Activated naive CD4-positive, alpha-beta T cell treated with anti-CD3 and anti-CD28 coated beads, Interleukin-2, amount 50 U/mL, for 24 hours (primary cell): ENCODE results near the gene ACOX1.
A peak's percentile ranks its signal among the peaks of the same experiment; 100 is the strongest.

Source experiments
- H3K27ac Mint-ChIP-seq: one replicate; pipeline ENCODE4 v1.8.0; 2021; ENCODE audit warnings: mild to moderate bottlenecking, mixed read lengths
- H3K27me3 Mint-ChIP-seq: one replicate; pipeline ENCODE4 v1.8.0; 2021; ENCODE audit warnings: mixed read lengths
- H3K36me3 Mint-ChIP-seq: one replicate; pipeline ENCODE4 v1.8.0; 2021; ENCODE audit warnings: mixed read lengths
- H3K4me1 Mint-ChIP-seq: one replicate; pipeline ENCODE4 v1.8.0; 2021; ENCODE audit warnings: mixed read lengths
- H3K4me3 Mint-ChIP-seq: one replicate; pipeline ENCODE4 v1.8.0; 2021; ENCODE audit warnings: mild to moderate bottlenecking, mixed read lengths
- H3K9me3 Mint-ChIP-seq: one replicate; pipeline ENCODE4 v1.8.0; 2021; ENCODE audit warnings: mixed read lengths

The ACOX1 gene

DNA sequence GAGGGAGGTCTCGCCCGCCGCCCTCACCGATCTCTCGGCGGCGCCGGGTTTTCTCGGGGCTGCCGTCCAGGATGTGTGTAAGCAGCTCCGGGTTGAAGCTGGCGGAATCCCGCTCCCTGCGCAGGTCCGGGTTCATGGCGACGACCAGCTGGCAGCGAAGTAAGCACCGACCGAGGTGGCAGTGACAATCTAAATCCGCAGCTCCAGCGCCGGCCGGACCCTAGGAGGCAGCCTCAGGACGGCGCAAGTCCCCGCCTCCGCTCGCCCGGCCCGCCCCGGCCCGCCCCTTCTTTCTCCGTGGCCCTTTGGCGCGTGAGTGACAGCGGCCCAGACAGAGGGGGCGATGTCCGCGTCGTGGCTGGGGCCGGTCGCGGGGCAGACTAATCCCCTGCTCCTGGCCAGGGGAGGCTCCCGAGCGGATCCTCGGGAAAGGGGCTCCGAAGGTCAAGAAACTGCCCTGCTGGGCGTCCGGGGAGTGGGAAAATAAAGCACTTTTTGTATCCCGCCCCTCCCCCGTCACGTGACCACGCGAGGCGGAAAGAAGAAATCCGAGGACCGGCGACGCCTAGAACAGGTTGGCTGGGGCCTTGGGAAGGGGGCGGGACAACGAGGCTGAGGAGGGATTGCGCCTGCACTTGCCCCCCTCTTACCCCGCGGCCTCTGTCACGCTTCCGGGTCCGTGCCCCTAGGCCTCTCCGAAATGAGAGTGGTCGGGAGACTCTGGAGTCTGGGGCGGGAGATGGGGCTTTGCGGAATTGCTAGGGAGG, at the start of gene ACOX1, which contains the start of gene TEN1:
Gene ACOX1 (minus strand): TSS at position 229 of the 767 bp plus-strand sequence. CDS start 93 bp downstream, at position 136.
Gene TEN1 (plus strand): TSS at position 303 of the 767 bp plus-strand sequence. CDS start 6,953 bp downstream, outside the sequence.
- H3K9me3 Mint-ChIP-seq, result no peaks in the 10 kb centered on the region
- peaks cover 42% of the 10 kb centered on the region for H3K4me1 Mint-ChIP-seq
- H3K4me3 Mint-ChIP-seq, result peak within 1 kb of the TSS; percentile 99
- H3K27ac Mint-ChIP-seq, result peak within 1 kb of the TSS; percentile 100
- H3K27me3 Mint-ChIP-seq, result no peaks in the 10 kb centered on the region
- peaks cover 4% of the 10 kb centered on the region for H3K36me3 Mint-ChIP-seq

DNA sequence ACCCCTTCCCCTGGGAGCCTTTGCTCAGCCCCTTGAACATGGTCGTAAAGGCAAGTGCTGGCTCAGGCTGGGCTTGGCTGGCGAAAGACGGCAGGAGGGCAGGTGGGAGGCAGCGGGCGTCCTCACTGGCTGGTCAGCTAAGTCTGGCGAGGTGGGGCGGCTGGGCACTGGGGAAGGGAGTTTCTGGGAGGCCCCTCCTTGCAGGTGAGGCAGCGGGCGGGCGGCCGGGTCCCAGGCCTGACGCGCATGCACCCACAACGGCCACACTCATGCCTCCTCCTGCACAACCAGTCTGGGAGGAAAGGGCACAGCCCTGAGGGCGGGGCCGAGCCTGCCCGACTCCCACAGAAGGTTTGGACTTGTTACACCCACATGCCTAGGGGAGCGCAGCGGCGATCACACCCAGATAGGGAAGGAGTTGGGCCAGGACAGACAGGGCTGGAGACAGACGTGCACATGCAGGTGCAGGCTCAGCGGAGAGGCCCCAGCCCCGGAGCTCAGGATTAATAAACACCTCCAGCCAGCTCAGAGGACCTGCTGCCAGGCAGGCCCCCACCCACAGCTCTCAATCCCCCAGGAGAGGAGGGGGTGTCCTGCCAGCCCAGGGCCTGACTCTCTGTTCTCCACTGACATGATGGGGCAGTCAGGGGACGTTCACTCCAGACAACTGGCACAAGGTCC, 48.3 kb upstream of the ACOX1 start, which contains the start of gene EVPL:
Gene EVPL (minus strand): TSS at position 148 of the 681 bp plus-strand sequence. CDS start 108 bp downstream, at position 40.
- Mint-ChIP-seq H3K4me1 (peaks cover 17% of the 10 kb centered on the region), H3K36me3 (no peaks in the 10 kb centered on the region), H3K27ac (no peak within 1 kb of the TSS), H3K9me3 (no peaks in the 10 kb centered on the region), H3K4me3 (no peak within 1 kb of the TSS), H3K27me3 (no peaks in the 10 kb centered on the region)

DNA sequence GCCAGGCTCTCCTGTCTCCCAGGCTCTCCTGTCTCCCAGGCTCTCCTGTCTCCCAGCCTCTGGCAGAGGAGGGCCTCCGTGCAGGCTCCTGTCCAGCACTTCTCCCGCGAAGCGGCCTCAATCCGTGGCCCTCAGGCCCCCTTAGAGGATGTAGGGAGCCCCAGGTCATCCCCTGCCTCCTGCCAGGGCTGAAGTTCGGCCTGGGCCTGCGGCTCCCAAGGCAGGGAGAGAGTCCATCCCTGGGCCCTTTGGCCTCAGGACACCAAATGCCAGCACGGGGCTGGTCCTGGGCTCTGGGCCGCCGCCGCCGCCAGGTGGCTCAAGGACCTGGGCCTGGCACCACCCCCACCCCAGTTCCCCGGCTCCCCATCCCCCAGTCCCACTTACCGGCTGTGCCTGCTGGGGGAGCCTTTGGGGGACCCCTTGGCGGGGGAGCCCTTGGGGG, 47.8 kb upstream of the ACOX1 start:
- H3K36me3 Mint-ChIP-seq, result no peaks in the 10 kb centered on the region
- peaks cover 17% of the 10 kb centered on the region for H3K4me1 Mint-ChIP-seq
- no peak overlapping the region for H3K4me3 Mint-ChIP-seq
- no peaks in the 10 kb centered on the region for H3K9me3 Mint-ChIP-seq
- no peak overlapping the region for H3K27ac Mint-ChIP-seq
- no peaks in the 10 kb centered on the region for H3K27me3 Mint-ChIP-seq

DNA sequence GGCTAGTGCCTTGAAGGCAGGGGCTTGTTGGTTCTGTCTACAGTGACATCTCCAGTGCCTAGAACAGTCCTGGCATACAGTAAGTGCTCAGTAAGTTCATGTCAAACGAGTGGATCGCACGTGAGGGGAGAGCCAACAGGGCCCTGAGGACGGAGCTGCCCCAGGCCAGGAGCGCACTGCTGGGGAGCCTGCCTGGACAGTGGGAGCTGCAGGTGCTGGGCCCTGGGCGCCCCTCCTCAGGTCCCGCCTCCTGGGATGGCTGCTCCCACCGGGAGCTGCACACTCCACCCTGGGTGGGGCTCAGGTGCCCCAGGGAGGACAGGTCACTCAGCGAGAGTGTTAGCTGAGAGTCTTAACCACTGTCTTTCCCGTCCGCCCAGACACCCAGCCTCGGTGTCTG, 46.3 kb upstream of the ACOX1 start:
- H3K9me3 Mint-ChIP-seq, result no peaks in the 10 kb centered on the region

DNA sequence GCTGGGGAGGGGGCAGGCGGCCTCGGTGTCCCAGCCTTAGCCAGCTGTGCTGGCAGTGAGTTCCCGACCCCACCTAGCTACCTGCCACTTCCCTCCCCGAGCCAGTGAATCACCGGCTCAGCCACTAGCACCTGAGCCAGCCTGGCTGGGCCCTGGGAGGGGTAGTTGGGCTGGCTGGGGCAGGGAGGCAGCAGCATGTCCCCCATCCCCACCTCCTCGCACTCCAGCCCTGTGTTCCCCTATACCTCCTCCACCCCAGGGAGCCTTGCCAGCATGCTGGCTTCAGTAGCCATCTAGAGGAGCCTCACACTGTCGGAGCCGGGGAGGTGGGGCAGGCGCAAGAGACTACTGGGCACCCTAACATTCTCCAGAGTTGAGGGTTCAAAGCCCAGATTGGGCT, 45.4 kb upstream of the ACOX1 start:
- Mint-ChIP-seq H3K27me3 (no peaks in the 10 kb centered on the region), H3K4me1 (peaks cover 11% of the 10 kb centered on the region), H3K36me3 (no peaks in the 10 kb centered on the region), H3K27ac (no peak overlapping the region), H3K9me3 (no peaks in the 10 kb centered on the region), H3K4me3 (no peak overlapping the region)

More for the DNA sequence above, 46.3 kb upstream of the ACOX1 start:
- peaks cover 17% of the 10 kb centered on the region for H3K4me1 Mint-ChIP-seq
- no peak overlapping the region for H3K4me3 Mint-ChIP-seq
- H3K27me3 Mint-ChIP-seq, result no peaks in the 10 kb centered on the region
- no peak overlapping the region for H3K27ac Mint-ChIP-seq
- H3K36me3 Mint-ChIP-seq, result no peaks in the 10 kb centered on the region

DNA sequence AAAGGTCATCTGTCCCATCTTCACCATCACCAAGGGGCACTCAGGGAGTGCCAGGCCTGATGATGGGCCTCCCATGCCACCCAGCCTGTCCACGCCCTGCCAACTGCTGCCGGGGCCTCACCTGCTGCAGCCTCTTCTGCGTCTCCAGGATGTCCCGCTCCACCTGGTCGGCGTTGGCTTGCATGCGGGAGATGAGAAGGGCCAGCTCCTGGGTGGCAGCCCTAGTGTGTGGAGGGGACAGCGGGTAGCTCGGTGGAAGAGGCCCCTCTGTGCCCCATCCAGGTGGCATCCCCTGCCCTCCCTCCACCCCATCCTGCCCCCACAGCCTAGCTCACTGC, 44.9 kb upstream of the ACOX1 start:
- Mint-ChIP-seq H3K4me3 (no peak overlapping the region), H3K27ac (no peak overlapping the region), H3K4me1 (peaks cover 6% of the 10 kb centered on the region), H3K36me3 (no peaks in the 10 kb centered on the region), H3K27me3 (no peaks in the 10 kb centered on the region), H3K9me3 (no peaks in the 10 kb centered on the region)

DNA sequence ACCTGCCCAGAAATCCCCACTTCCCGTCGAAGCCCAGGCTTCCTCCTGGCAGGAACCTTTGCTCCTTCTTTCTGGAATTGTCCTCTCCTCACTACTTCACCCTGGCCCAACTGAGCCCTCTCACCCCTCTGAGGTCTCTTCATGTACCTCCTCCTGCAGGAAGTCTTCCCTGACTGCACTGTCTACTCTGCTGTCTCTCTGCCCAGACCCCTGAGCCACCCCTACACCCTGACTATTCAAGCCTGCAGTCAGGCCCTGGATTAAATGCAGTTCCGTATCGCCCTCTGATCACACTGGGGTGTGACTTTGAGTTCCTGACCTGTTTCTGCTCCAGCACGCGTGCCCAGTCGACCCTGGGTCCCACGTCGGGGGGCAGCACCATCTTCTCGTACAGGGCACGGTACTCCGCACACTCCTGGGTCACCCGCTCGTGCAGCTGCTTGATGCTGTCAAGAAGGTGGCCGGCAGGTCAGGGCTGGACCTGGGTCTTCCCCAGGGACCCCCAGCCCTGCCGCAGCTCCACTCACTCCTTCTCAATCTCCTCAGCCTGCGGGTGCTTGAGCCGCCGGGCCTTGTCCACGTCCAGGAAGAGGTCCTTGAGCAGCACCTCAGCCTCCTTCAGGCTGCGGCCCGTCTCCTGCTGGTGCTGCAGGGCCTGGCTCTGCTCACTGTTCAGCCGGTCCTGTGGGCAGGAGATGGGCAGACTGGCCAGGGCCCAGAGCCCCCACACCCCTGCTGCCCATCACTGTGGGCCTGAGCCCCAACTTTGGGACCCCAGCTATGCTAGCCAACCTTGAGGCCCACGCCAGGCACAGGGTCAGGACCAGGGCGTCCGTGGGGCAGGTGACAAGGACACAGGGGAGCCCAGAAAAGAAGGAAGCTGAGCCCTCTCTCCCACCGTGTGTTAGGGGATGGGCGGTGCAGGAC, 44.3 kb upstream of the ACOX1 start:
- Mint-ChIP-seq H3K4me1 (peaks cover under 1% of the 10 kb centered on the region), H3K27ac (peak overlapping the region; percentile 25), H3K36me3 (no peaks in the 10 kb centered on the region), H3K9me3 (no peaks in the 10 kb centered on the region), H3K27me3 (no peaks in the 10 kb centered on the region), H3K4me3 (no peak overlapping the region)

DNA sequence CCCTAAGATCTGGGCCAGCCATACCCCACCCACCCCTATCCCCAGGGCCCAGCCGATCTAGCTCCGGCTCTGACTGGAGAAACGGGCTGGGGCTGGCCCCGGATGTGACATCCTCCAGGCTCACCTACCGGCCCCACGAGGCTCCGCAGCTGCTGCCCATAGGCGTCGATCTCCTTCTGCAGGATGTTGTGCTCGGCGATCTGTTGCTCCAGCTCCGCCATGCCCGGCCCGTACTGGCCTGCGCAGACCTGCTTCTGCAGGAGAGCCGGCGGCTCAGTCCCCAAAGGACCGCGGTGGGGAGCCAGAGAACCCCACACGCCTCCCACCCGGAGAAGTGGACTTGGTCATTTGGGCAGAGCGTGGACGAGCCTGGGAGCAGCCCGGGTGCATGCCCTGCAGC, 43.3 kb upstream of the ACOX1 start:
- Mint-ChIP-seq H3K36me3 (no peaks in the 10 kb centered on the region), H3K4me1 (no peaks in the 10 kb centered on the region), H3K27me3 (no peaks in the 10 kb centered on the region), H3K27ac (no peak overlapping the region), H3K4me3 (no peak overlapping the region), H3K9me3 (no peaks in the 10 kb centered on the region)

DNA sequence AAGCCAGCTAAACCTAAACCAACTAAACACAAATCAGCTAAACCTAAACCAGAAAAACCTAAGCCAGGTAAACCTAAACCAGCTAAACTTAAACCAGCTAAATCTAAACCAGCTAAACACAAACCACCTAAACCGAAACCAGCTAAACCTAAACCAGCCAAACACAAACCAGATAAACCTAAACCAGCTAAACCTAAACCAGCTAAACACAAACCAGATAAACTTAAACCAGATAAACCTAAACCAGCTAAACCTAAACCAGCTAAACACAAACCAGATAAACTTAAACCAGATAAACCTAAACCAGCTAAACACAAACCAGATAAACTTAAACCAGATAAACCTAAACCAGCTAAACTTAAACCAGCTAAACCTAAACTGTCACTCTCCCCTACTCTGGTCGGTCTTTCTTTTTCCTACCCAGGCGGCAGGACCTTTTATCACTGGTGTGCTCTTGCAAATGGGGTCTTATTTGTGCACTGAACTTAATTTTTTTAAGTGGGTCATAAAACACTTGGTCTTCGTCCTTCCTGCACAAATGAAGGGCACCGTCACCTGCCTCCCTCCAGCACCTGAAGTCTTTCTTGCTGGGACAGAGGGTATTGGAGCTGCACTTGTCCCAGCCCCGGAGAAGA, 41.0 kb upstream of the ACOX1 start:
- no peaks in the 10 kb centered on the region for H3K27me3 Mint-ChIP-seq
- H3K4me1 Mint-ChIP-seq, result no peaks in the 10 kb centered on the region
- H3K36me3 Mint-ChIP-seq, result no peaks in the 10 kb centered on the region
- no peaks in the 10 kb centered on the region for H3K9me3 Mint-ChIP-seq
- H3K4me3 Mint-ChIP-seq, result no peak overlapping the region
- no peak overlapping the region for H3K27ac Mint-ChIP-seq

DNA sequence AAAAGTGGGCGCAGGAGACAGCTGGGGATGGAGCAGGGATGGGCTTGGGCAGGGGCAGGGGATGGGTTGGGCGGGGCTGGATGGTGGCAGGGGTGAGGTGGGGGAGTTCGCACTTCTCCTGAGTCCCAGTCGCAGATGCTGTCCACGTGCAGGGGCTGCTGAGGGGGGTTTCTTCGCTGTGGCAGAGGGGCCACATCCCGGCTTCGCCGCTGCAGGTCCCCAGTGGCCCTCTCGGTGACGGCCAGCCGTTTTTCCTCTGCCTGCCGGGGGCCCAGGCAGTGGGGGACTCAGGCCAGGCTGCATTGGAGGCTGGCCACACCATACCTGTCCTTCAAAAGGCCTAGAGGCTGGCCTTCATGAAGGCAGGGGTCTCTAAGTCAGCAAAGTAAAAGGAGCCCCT, 39.8 kb upstream of the ACOX1 start:
- no peaks in the 10 kb centered on the region for H3K9me3 Mint-ChIP-seq
- no peak overlapping the region for H3K4me3 Mint-ChIP-seq
- no peaks in the 10 kb centered on the region for H3K27me3 Mint-ChIP-seq
- peaks cover 6% of the 10 kb centered on the region for H3K4me1 Mint-ChIP-seq
- no peaks in the 10 kb centered on the region for H3K36me3 Mint-ChIP-seq
- no peak overlapping the region for H3K27ac Mint-ChIP-seq

DNA sequence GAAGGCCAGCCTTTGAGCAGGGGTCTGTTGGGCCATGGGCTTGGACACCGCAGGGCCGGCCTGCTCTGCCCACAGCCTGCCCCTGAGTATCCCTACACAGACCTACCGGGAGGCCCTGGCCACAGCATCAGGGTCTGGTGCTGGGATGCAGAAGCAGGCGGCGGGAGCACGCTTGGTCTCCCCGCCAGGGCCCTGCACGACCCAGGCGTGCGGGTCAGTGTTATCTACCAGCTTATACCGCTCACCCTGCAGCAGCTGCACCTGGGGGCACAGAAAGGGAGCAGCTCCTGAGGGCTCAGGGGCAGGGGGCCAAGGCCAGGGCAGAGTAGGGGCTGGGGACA, 39.3 kb upstream of the ACOX1 start:
- H3K27ac Mint-ChIP-seq, result no peak overlapping the region
- no peak overlapping the region for H3K4me3 Mint-ChIP-seq
- no peaks in the 10 kb centered on the region for H3K27me3 Mint-ChIP-seq
- no peaks in the 10 kb centered on the region for H3K36me3 Mint-ChIP-seq
- H3K4me1 Mint-ChIP-seq, result peaks cover 6% of the 10 kb centered on the region
- H3K9me3 Mint-ChIP-seq, result no peaks in the 10 kb centered on the region

DNA sequence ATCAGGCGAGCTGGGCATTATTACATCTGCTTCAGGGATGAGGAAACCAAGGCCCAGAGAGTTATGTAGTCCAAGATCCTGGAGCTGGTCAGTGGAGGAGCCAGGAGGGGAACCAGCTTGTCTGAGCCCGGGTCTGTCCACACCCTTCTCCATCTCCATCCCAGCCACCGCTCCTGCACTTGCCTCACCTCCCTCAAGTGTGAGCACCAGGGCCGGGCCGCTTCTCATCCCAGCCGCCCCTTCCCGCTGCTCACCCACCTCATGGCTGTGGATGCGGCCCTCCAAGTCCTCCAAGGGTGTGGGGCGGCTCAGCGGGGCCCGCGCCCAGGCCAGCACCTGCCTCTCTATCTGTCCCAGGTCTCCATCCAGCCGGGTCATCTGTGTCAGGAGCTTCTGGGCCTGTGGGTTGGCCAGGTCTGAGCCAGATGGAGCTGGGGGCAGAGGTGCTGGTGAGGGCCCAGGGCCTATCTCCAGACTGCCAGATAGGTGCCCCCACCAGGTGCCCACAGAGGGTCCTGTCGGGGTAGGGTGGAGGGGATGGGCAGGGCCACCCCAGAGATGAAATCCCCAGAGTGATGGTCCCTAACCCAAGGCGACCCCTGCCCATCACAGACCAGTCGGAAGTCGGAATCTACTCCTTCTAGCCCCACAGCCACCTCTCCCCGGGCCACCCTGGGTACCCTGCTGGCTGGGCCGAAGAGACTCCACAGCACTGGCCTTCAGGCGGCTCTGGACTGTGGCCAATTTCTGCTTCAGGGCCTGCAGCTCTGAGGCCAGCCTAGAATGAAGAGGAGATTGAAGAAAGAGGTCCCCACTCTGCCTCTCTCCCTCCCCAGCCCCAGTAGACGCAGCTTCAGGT, 38.7 kb upstream of the ACOX1 start:
- Mint-ChIP-seq H3K27me3 (no peaks in the 10 kb centered on the region), H3K36me3 (no peaks in the 10 kb centered on the region), H3K4me1 (peaks cover 6% of the 10 kb centered on the region), H3K4me3 (no peak overlapping the region), H3K9me3 (no peaks in the 10 kb centered on the region), H3K27ac (no peak overlapping the region)

DNA sequence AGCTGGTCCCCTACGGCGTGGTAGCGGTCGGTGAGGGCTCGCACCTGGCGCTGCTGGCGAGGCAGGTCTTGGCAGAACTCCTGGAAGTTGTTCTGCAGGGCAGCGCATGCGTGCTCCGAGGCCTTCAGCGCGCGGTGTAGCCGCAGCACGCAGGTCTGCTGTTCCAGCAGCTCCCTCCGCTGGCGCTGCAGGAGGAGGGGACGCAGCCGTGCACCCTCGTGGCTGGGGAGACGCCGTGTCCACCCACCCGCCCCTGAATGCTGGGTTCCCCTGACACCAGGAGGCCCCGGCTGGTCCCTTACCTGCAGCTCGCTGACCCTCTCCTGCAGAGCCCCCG, 35.9 kb upstream of the ACOX1 start:
- H3K4me3 Mint-ChIP-seq, result no peak overlapping the region
- H3K9me3 Mint-ChIP-seq, result no peaks in the 10 kb centered on the region
- H3K27ac Mint-ChIP-seq, result no peak overlapping the region
- no peaks in the 10 kb centered on the region for H3K36me3 Mint-ChIP-seq
- no peaks in the 10 kb centered on the region for H3K27me3 Mint-ChIP-seq
- H3K4me1 Mint-ChIP-seq, result peaks cover 6% of the 10 kb centered on the region

DNA sequence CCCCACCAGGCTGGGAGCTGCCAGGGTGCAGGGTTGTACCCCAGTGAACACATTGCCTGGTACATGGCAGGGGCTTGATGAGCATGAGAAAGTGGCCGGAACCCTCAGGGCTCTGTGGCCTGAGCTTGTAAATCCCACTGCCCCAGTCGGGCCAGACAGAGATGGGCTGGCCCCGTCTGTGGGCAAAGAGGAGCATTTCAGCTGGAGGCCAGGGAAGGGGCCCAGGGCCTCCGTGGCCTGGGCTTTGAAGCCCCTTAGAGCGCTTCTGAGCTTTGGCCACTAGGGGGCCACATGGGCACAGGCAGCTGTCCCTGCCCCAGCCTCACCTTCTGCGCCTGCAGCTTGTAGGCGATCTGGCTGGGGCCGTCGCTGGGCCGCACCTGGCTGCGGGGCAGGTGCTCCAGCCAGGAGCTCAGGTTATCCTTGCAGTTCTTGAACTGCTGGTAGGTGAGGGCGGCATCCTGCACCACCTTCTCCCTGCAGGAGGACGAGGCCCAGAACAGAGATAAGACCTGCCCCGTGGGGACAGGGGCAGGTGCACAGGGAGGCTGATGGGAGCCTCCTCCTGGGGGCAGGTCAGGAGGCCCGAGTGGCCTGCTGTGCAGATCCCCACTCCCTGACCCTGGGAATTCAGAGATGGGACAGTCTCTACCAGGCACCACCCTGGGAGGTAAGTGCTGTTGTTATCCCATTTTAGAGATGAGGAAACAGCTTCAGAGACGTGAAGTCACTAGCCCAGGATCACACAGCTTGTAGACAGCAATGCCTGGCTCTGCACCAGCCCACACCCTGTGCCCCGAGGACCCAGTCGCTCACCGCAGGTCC, 35.3 kb upstream of the ACOX1 start:
- Mint-ChIP-seq H3K9me3 (no peaks in the 10 kb centered on the region), H3K27ac (no peak overlapping the region), H3K27me3 (no peaks in the 10 kb centered on the region), H3K36me3 (no peaks in the 10 kb centered on the region), H3K4me1 (peaks cover 6% of the 10 kb centered on the region), H3K4me3 (no peak overlapping the region)
